Mononuclear cell (primary cell): ENCODE results near the gene LRP8. TPM values are rescaled to one million over a fixed set of nuclear protein-coding genes. Genes with fewer than 3 reads are reported as not detected.
"Not testable (repeated sequence)": the region's sequence is repeated elsewhere in the genome, so short reads cannot be mapped to it uniquely, and the experiment has no call there.

Experiments
- H3K27me3 ChIP-seq: 2 replicates; pipeline ENCODE4 v1.6.0; 2011; ENCODE audit warnings: low read length, control low read depth; ENCODE audit not compliant: insufficient read depth
- H3K4me1 ChIP-seq: 2 replicates; pipeline ENCODE4 v1.5.1; 2011; ENCODE audit warnings: mild to moderate bottlenecking, low read length, control low read depth; ENCODE audit not compliant: insufficient read depth
- H3K4me3 ChIP-seq: 2 replicates; pipeline ENCODE4 v1.5.1; 2011; ENCODE audit warnings: mild to moderate bottlenecking, low read length, moderate library complexity
- H3K9me3 ChIP-seq: 2 replicates; pipeline ENCODE4 v1.5.1; 2011; ENCODE audit warnings: low read depth, mild to moderate bottlenecking, control low read depth, low read length
- total RNA-seq: library from RNA; depleted of rRNA; stranded (reverse); fragments of >200 nt; gene quantifications from one replicate; pipeline ENCODE4 v1.2.3, GENCODE V29; 2012

The LRP8 gene
- total RNA-seq, 1 donor = 10.0 TPM

DNA sequence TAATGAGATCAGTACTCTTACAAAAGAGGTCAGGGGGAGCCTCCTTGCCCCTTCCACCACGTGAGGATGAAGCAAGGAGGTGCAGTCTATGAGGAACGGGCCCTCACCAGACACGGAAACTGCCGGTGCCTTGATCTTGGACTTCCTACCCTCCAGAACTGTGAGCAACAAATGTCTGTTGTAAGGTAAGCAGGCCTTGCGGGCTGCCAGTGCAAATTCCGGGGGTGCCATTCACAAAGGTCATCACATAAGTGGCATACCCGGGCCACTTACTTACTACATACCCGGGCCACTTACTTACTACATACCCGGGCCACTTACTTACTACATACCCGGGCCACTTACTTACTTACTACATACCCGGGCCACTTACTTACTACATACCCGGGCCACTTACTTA lies 44.7 kb downstream of the LRP8 start:
- H3K4me3 ChIP-seq, H3K4me1 ChIP-seq, H3K9me3 ChIP-seq, H3K27me3 ChIP-seq: not testable (repeated sequence)

DNA sequence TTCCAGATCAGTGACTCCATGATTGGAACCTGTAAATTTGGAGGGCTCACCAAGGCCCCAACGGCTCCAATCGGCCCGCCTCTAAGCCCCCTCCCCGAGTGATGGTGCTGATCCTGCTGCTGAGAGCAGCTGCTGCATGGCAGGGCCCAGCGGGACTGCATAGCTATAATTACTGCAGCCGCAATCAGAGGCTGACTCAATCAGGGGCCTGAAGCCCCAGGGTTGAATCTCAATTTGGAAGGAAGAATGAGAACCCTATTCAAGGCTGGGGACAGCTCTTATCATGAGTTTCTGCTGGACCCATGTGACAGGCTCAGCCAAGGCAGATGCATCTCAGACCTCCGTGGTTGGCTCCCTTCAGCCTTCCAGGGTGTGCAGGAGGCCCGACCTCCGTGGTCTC lies 46.7 kb downstream of the LRP8 start:
- H3K4me1 ChIP-seq = no peaks in the 10 kb centered on the region
- H3K9me3 ChIP-seq = no peaks in the 10 kb centered on the region
- H3K27me3 ChIP-seq = no peaks in the 10 kb centered on the region
- no peak overlapping the region for H3K4me3 ChIP-seq

DNA sequence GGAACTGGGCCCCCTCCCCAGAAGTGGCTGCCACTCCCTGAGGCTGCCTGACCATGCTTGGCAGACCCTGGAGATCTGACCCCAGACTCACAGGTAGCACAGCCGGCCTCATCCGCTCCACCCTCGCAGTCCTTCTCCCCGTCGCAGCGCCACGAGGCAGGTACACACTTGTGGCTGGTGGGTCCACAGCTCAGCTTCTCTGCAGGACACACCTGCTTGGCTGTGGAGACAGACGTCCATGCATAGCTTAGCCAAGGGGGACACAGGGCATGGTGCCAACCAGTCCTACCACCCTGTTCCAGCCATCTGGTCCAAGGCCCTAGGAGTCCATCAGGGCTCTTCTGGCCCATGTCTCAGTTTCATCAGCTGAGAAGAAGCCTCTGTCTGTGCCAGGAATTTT lies 47.4 kb downstream of the LRP8 start:
- no peaks in the 10 kb centered on the region for H3K4me1 ChIP-seq
- no peaks in the 10 kb centered on the region for H3K27me3 ChIP-seq
- no peaks in the 10 kb centered on the region for H3K9me3 ChIP-seq
- H3K4me3 ChIP-seq = no peak overlapping the region

DNA sequence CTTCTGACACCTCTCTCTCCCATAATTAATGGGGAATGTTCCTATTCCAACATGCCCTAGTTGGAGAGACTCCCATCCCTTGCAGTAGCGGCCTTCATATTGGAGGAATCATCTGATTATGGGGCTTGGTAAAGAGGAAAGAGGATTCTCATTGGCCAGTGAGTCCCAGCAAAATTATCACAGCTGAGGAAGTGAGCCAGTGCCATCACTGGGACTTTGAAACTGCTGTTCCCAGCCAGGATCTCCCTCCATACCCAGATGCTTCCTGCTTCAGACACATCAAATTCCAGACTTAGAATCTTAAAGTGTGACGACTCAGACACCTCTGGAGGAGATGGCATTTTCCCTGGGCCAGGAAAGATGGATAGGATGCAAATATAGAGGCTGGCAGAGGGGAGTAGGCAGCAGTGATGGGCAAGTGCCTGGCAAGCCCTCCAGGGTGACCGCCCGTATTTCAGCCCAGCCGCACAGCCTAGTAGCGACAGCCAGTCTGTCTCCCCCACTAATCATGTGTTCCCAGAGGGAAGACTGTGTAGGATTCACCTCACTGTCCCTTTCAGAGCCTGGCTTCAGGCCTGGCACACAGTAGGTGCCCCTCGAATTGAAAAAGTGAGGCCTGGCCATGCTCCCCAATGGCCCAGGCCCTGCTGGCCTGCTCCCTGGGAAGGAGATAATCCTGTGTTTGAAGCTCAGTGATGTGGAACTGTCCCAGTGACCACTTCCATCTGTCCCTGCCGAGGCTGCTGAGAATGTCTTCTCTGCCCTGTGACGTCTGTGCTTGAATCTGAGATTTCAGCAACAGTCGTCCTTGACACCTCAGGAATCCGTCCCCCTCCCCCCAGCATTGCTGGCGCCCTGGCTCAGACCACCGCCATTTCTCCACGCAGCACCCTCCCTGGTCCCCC lies 48.3 kb downstream of the LRP8 start:
- Histone ChIP-seq H3K4me1 (no peaks in the 10 kb centered on the region), H3K27me3 (no peaks in the 10 kb centered on the region), H3K9me3 (no peaks in the 10 kb centered on the region), H3K4me3 (no peak overlapping the region)

DNA sequence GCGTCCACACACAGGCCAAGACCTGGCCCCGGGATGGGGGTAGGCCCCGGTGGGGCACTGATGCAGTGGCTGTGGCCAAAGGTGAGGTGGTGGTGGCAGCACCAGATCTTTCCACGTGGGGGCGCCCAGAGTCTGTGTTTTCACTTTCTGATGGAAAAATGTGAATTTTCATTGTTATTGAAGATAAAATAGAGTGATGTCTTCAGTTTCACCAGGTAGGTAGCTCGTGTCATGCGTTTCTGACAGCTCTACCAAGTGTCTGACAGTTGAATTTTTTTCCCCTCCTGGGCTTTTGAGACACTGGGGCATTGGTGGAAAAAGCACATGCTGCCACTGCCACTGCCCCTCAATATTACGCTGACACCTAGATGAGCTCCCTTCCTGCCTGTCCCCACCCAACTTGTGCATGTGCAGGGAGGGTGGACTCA lies 49.6 kb downstream of the LRP8 start:
- H3K4me1 ChIP-seq = no peaks in the 10 kb centered on the region
- H3K4me3 ChIP-seq = no peak overlapping the region
- no peaks in the 10 kb centered on the region for H3K27me3 ChIP-seq
- H3K9me3 ChIP-seq = no peaks in the 10 kb centered on the region

DNA sequence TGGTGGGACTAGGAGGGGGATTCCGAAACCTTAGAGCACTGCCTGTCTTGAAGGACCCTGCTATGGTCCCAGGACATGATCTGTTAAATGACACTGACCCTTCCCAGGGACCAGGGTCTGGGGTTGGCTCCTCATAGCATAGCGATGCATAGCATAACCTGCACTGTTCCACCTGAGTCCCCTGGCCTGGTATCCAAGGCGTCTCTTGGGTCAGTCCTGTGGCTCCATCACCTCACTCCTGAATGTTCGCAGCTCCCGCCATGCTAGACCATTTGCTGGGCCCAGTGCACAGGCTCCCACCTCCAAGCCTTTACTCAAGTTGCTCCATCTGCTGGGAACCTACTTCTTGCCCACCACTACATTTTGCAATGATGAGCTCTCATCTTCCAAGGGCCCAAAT lies 50.5 kb downstream of the LRP8 start:
- H3K27me3 ChIP-seq = no peaks in the 10 kb centered on the region
- H3K4me1 ChIP-seq = no peaks in the 10 kb centered on the region
- no peak overlapping the region for H3K4me3 ChIP-seq
- H3K9me3 ChIP-seq = no peaks in the 10 kb centered on the region

DNA sequence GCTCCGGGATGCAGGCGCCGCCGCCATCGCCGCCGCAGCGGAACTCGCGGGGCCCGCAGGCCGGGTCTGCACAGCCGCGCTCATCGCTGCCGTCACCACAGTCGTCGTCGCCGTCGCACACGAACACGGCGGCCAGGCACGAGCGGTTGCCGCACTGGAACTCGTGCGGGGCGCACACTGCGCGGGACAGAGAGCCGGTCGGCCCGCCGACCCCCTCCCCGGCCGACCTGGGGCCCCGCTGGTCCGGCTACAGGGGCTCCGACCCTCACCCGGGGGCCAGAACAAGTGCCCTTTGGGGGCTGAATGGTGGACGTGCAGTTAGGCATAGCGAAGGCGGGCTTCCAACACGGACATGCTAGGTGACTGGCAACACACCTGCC lies 51.0 kb downstream of the LRP8 start:
- Histone ChIP-seq H3K27me3 (no peaks in the 10 kb centered on the region), H3K4me3 (no peak overlapping the region), H3K4me1 (no peaks in the 10 kb centered on the region), H3K9me3 (no peaks in the 10 kb centered on the region)

DNA sequence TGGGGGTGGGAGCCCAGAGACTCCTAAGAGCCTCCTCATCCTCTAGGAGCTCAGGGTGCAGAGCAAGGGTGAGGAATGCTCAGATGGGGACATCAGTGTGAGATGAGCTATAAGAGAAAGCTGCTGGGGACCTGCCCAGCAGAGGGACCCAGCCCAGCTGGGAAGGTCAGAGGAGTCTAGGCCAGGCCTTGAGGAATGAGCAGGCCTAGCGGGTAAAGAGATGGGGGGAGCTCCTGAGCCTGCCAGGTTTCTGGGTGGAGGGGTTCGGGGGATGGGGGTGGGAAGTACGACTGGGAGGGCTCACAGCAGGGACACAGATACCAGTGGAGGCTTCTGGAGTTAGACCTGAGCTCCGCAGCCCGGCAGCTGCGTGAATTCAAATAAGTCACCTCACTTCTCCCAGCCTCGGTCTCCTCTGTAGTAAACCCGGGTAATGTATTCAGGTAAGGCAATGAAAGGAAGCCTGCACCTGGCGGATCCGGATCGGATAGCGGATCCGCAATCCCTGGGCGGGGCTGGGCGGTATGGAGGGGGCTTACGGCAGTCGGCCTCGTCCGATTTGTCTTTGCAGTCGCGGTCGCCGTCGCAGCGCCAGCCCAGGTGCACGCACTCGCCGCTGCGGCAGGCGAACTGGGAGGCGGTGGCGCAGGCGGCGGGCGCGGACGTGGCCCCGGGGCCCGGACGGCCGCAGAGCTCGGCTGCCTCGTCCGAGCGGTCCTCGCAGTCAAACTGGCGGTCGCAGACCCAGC lies 51.5 kb downstream of the LRP8 start:
- Histone ChIP-seq H3K9me3 (no peaks in the 10 kb centered on the region), H3K4me3 (no peak overlapping the region), H3K4me1 (no peaks in the 10 kb centered on the region), H3K27me3 (no peaks in the 10 kb centered on the region)

DNA sequence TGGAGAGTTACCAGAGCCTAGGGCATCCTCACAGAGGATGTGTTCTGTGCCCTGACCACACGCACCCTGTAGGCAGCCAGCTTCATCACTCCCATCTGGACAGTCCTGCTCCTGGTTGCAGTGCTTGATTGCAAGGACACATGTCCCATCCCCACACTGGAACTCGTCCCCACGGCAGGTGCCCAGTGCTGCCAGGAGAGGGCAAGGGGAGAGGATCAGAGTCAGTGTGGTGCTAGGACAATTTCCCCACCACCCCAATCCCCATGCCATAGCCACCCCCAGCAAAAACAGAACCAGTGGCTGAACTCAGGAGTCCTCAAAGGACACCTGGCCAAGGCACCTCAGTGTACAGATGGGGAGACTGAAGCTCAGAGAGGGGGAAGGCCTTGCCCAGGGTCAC lies 52.3 kb downstream of the LRP8 start:
- Histone ChIP-seq H3K4me3 (no peak overlapping the region), H3K9me3 (no peaks in the 10 kb centered on the region), H3K27me3 (no peaks in the 10 kb centered on the region), H3K4me1 (no peaks in the 10 kb centered on the region)

DNA sequence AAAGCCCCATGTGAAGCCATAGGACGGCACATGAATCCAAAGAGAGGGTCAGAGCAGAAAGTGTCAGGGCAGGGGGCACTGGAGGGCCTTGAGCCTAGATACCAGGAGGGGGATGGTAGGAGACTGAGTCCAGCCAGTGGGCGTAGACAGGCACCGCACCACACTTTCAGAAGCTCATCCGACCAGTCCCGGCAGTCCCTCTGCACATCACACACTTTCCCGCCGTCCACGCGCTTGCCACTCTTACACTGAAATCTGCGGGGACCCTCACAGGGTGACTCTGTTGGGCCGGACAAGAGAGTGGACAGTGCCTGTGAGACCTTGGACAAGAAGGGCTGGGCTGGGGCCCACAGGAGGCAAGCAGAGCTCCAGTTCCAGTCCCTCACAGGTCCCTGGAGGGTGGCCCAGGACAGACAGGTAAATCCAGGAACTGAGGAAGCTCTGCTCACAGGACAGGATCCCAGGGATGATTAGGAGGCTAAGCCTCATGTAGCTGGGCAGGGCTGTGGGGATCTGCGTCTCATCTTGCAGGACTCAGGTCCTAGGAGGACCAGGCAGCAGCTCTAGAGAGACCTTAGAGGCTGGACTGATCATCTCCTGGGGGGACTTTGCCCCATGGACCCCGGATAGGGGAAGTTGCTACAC lies 53.2 kb downstream of the LRP8 start:
- no peaks in the 10 kb centered on the region for H3K9me3 ChIP-seq
- H3K4me1 ChIP-seq = no peaks in the 10 kb centered on the region
- no peak overlapping the region for H3K4me3 ChIP-seq
- no peaks in the 10 kb centered on the region for H3K27me3 ChIP-seq

DNA sequence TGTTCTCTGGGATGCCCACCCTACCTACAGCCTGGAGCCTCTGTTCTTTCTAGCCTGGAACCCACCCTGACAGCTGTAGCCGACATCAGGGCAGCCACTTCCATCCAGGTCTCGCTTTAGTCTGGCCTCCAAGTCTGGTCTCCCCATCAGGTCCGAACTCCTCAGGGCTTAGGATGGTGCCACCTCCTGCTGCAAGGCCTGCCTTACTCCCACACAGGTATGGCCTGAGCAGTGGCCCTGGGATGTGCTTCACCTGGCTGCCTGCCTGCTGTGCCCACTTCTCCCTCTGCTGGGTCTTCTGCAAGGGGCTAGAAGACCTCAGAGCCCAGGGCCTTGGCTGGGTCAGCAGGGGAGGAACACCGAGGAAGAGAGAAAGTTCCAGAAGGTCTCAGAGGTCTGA lies 53.8 kb downstream of the LRP8 start:
- Histone ChIP-seq H3K4me3 (no peak overlapping the region), H3K27me3 (no peaks in the 10 kb centered on the region), H3K4me1 (no peaks in the 10 kb centered on the region), H3K9me3 (no peaks in the 10 kb centered on the region)

DNA sequence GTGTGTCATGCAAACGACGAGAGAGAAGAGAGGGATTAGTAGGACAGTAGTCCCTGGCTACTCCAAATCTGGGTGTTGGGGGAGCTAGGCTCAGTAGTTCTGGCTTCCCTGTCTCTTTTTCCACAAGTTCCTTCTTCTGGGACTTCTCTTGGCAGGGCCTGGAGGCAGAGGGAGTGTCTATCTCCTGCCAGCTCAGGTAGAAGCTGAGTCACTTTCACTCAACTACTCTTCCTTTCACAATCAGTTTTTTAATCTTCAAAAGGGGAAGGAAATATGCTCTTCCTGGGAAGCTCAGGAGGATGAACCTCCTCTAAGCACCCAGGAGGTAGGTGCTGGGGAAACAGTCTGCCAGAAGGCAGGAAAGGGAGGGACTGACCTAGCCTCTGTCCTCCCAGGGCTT lies 54.3 kb downstream of the LRP8 start:
- H3K27me3 ChIP-seq = no peaks in the 10 kb centered on the region
- H3K9me3 ChIP-seq = no peaks in the 10 kb centered on the region
- H3K4me3 ChIP-seq = no peak overlapping the region
- H3K4me1 ChIP-seq = no peaks in the 10 kb centered on the region

DNA sequence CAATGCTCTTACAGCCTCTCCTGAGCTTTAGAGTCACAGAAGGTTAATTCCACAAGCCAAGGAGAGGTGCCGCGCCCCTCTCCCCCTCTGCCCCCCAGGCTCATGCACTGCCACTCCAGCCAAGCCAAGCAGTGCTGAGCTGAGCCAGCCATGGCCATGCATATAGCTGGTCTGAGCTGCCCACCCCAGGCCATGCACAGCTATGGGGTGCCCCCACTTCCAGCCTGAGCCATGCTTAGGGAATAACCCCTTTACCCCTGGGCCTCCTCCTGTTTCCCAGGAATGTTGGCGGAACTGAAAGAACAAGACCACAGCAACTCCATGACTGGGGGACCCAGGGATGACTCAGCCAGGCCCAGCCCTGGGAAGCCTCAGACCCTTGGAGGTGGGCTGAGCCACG lies 55.5 kb downstream of the LRP8 start:
- Histone ChIP-seq H3K4me1 (no peaks in the 10 kb centered on the region), H3K27me3 (no peaks in the 10 kb centered on the region), H3K9me3 (no peaks in the 10 kb centered on the region), H3K4me3 (no peak overlapping the region)

DNA sequence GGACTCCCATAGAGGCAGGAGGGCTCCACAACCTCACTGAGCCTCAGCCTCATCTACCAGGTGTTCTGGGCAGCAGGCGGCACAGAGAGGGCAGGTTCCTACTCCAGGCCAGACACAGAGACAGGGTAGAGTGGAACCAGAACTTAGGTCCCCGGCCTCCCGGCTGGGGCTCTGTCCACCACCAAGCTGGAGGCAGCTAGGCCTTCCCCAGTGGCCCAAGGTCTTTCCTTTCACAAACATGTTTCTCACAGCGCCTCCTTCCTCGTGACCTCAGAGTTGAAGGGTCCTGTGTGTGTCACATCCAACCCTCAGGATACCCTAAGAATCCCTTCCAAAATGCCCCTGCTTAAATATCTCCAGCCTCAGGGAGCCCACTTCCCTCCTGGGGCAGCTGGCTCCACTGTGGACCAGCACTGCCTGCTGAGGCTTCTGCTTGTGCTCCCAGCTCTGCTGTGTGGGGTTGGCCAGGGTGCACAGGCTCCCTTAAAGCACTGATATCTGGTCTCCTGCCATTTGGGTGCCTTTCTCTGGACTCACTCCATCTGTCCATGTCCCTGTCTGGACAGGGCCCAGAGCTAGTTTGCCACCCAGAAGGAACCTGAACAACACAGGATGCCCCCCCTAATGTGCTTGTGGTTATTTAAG lies 56.3 kb downstream of the LRP8 start:
- no peak overlapping the region for H3K4me3 ChIP-seq

DNA sequence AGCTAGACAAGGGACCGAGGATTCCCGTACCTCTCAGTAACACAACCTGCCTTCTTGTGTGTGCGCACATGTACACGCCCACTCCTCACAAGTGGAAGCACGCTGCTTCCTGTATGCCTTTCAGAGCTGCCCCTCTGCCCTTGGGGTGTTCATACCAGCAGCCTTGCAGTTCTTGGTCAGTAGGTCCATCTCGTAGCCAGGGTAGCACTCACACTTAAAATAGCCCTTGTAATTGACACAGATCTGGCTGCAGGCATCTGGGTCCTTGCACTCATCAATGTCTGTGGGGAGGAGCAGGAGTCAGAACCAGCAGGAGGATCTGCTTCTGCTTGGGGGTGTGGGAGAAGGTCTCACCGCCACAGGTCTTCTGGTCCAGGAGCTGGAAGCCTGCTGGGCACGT lies 57.0 kb downstream of the LRP8 start:
- Histone ChIP-seq H3K4me3 (no peak overlapping the region), H3K4me1 (no peaks in the 10 kb centered on the region), H3K9me3 (no peaks in the 10 kb centered on the region), H3K27me3 (no peaks in the 10 kb centered on the region)

More for the DNA sequence above, 56.3 kb downstream of the LRP8 start:
- no peaks in the 10 kb centered on the region for H3K9me3 ChIP-seq
- H3K4me1 ChIP-seq = no peaks in the 10 kb centered on the region
- no peaks in the 10 kb centered on the region for H3K27me3 ChIP-seq
